SK-N-SH (cell line): ENCODE data around the gene EPB41L3. TPM values are rescaled to one million over a fixed set of nuclear protein-coding genes. Genes with fewer than 3 reads are reported as not detected.

Source experiments
- CTCF ChIA-PET: fragments of 300-600, 350-600 bp; formaldehyde crosslinking; extraction: SDS; loops from one replicate; lab custom pipeline; 2021; lab: Yijun Ruan, JAX
- POLR2A ChIA-PET: fragments of 350-600 bp; sonication (Branson Sonifier 250); formaldehyde crosslinking; extraction: SDS; loops from one replicate; lab custom pipeline; 2020; ENCODE audit warnings: antibody characterized with exemption, inconsistent platforms; lab: Yijun Ruan, JAX
- DNase-seq: peaks from one replicate; pipeline ENCODE4 v3.0.0; 2012
- H2AFZ ChIP-seq: fragments of 200-600 bp; sonication (generic); 2 replicates; pipeline ENCODE4 v1.8.1; 2016; ENCODE audit warnings: antibody characterized with exemption, mild to moderate bottlenecking, low read depth
- H3F3A ChIP-seq: fragments of 200-600 bp; sonication (generic); replicated peaks from 2 replicates; pipeline ENCODE3; 2016; ENCODE audit warnings: antibody characterized with exemption, mild to moderate bottlenecking; ENCODE audit not compliant: insufficient read depth
- H3K27ac ChIP-seq, 2 experiments: fragments of 200-500 bp in 1 of 2; fragments of 200-600 bp in 1 of 2; sonication (Bioruptor generic) in 1 of 2; sonication (generic), shearing (Covaris generic) in 1 of 2; 2 replicates each; pipeline versions ENCODE4 v1.5.1 to v1.6.1; 2014 to 2016; ENCODE audit warnings: low read depth in 2 of 2, inconsistent platforms in 1 of 2, low read length in 1 of 2, mild to moderate bottlenecking in 1 of 2, mixed read lengths in 1 of 2
- H3K27me3 ChIP-seq: fragments of 200-600 bp; sonication (generic), shearing (Covaris generic); 2 replicates; pipeline ENCODE4 v1.6.1; 2016; ENCODE audit warnings: mixed run types; ENCODE audit not compliant: insufficient read depth
- H3K36me3 ChIP-seq, 2 experiments: fragments of 200-500 bp in 1 of 2; fragments of 200-600 bp in 1 of 2; sonication (Bioruptor generic) in 1 of 2; sonication (generic) in 1 of 2; replicated peaks in 1 of 2; 2 replicates each; pipeline versions ENCODE3 to v1.5.1; 2014 to 2016; ENCODE audit warnings: low read length in 1 of 2, mild to moderate bottlenecking in 1 of 2; ENCODE audit not compliant: insufficient read depth in 2 of 2, control insufficient read depth in 1 of 2
- H3K4me1 ChIP-seq, 2 experiments: fragments of 200-500 bp in 1 of 2; fragments of 200-600 bp in 1 of 2; sonication (Bioruptor generic) in 1 of 2; sonication (generic), shearing (Covaris generic) in 1 of 2; 2 replicates each; pipeline versions ENCODE4 v1.5.1 to v1.6.1; 2014 to 2016; ENCODE audit warnings: low read depth in 1 of 2, low read length in 1 of 2, mixed run types in 1 of 2; ENCODE audit not compliant: insufficient read depth in 2 of 2, control insufficient read depth in 1 of 2
- H3K4me2 ChIP-seq: fragments of 200-600 bp; sonication (generic), shearing (Covaris generic); 2 replicates; pipeline ENCODE4 v1.6.1; 2017; ENCODE audit warnings: mixed run types
- H3K4me3 ChIP-seq, 2 experiments: fragments of 200-500 bp in 1 of 2; fragments of 200-600 bp in 1 of 2; sonication (Bioruptor generic) in 1 of 2; sonication (generic), shearing (Covaris generic) in 1 of 2; 2 replicates each; pipeline versions ENCODE4 v1.5.1 to v1.8.1; 2014 to 2016; ENCODE audit warnings: low read depth in 2 of 2, inconsistent platforms in 1 of 2, low read length in 1 of 2, mild to moderate bottlenecking in 1 of 2, mixed read lengths in 1 of 2, moderate library complexity in 1 of 2
- H3K79me2 ChIP-seq: fragments of 200-600 bp; sonication (generic); 2 replicates; pipeline ENCODE4 v1.8.1; 2017; ENCODE audit warnings: mild to moderate bottlenecking; ENCODE audit not compliant: insufficient read depth
- H3K9ac ChIP-seq: fragments of 200-600 bp; sonication (generic); 2 replicates; pipeline ENCODE4 v1.6.1; 2017; ENCODE audit warnings: mixed run types
- H3K9me2 ChIP-seq: fragments of 200-600 bp; sonication (generic); 2 replicates; pipeline ENCODE4 v1.6.1; 2017; ENCODE audit warnings: mixed run types
- H3K9me3 ChIP-seq: fragments of 200-600 bp; sonication (generic); 2 replicates; pipeline ENCODE4 v1.6.1; 2017; ENCODE audit warnings: mixed run types, mild to moderate bottlenecking, moderate library complexity
- H4K20me1 ChIP-seq: fragments of 200-600 bp; sonication (generic); 2 replicates; pipeline ENCODE4 v1.6.1; 2017; ENCODE audit warnings: mild to moderate bottlenecking, mixed run types; ENCODE audit not compliant: insufficient read depth
- CHD2 ChIP-seq: fragments of 150-350 bp; IDR thresholded peaks from 2 replicates; pipeline ENCODE4 v1.6.1; 2018; ENCODE audit warnings: low read length; ENCODE audit not compliant: partially characterized antibody
- EP300 ChIP-seq, 2 experiments: IDR thresholded peaks; 2 replicates each; pipeline versions ENCODE4 v1.4.0 to v1.6.1; 2012; ENCODE audit warnings: borderline replicate concordance in 1 of 2, low read depth in 1 of 2, low read length in 1 of 2
- EZH2phosphoT487 ChIP-seq: fragments of 200-600 bp; sonication (generic); IDR thresholded peaks from 2 replicates; pipeline ENCODE4 v1.6.1; 2017; ENCODE audit warnings: low read depth, mixed run types, mild to moderate bottlenecking, antibody characterized with exemption, moderate library complexity, borderline replicate concordance
- FOSL2 ChIP-seq: IDR thresholded peaks from 2 replicates; pipeline ENCODE4 v1.4.0; 2012; ENCODE audit warnings: low read depth, mild to moderate bottlenecking, moderate library complexity, borderline replicate concordance
- FOXM1 ChIP-seq: IDR thresholded peaks from 2 replicates; pipeline ENCODE4 v1.4.0; 2012; ENCODE audit warnings: low read depth, mild to moderate bottlenecking
- GABPA ChIP-seq: IDR thresholded peaks from 2 replicates; pipeline ENCODE4 v1.4.0; 2012; ENCODE audit warnings: low read depth, mild to moderate bottlenecking
- MAX ChIP-seq: IDR thresholded peaks from 2 replicates; pipeline ENCODE4 v1.4.0; 2012; ENCODE audit warnings: low read depth
- MEF2A ChIP-seq: IDR thresholded peaks from 2 replicates; pipeline ENCODE4 v1.4.0; 2012; ENCODE audit warnings: low read depth, borderline replicate concordance
- NFIC ChIP-seq: IDR thresholded peaks from 2 replicates; pipeline ENCODE4 v1.4.0; 2012; ENCODE audit warnings: borderline replicate concordance
- NRF1 ChIP-seq: IDR thresholded peaks from 2 replicates; pipeline ENCODE4 v1.6.1; 2012; ENCODE audit warnings: low read depth, mild to moderate bottlenecking, low read length
- RAD21 ChIP-seq: IDR thresholded peaks from 2 replicates; pipeline ENCODE4 v1.6.1; 2012; ENCODE audit warnings: mild to moderate bottlenecking, low read length
- RCOR1 ChIP-seq: fragments of 150-350 bp; IDR thresholded peaks from 2 replicates; pipeline ENCODE4 v1.6.1; 2017; ENCODE audit warnings: antibody characterized with exemption, low read length
- SIN3A ChIP-seq: IDR thresholded peaks from 2 replicates; pipeline ENCODE4 v1.6.1; 2012; ENCODE audit warnings: low read depth, mild to moderate bottlenecking, low read length, moderate library complexity, borderline replicate concordance
- TAF1 ChIP-seq: IDR thresholded peaks from 2 replicates; pipeline ENCODE4 v1.6.1; 2012; ENCODE audit warnings: low read depth, mild to moderate bottlenecking, low read length, moderate library complexity, borderline replicate concordance
- TCF12 ChIP-seq: IDR thresholded peaks from 2 replicates; pipeline ENCODE4 v1.4.0; 2012
- TEAD4 ChIP-seq: IDR thresholded peaks from 2 replicates; pipeline ENCODE4 v1.4.0; 2012; ENCODE audit warnings: mild to moderate bottlenecking, borderline replicate concordance; ENCODE audit not compliant: insufficient read depth
- USF2 ChIP-seq: fragments of 150-350 bp; IDR thresholded peaks from 2 replicates; pipeline ENCODE4 v1.6.1; 2017; ENCODE audit warnings: antibody characterized with exemption, low read length, low read depth, borderline replicate concordance
- WGBS: methylation state at CpG from one replicate; pipeline ENCODE4 v1.1.6; 2017; ENCODE audit warnings: low lambda C conversion rate; 5-methylcytosine and 5-hydroxymethylcytosine counted together
- polyA plus RNA-seq, 3 experiments: library from polyadenylated mRNA; depleted of rRNA; stranded (reverse); fragments of >200 nt; gene quantifications; 2 replicates each; pipeline ENCODE4 v1.2.3, GENCODE V29; 2012

The EPB41L3 gene
- polyA plus RNA-seq, 1 of the 3 experiments (the other 2 are of a cell fraction) = 0.15 TPM

- no peaks in the 10 kb centered on the region for H4K20me1 ChIP-seq
- no peaks in the 10 kb centered on the region for H3K79me2 ChIP-seq
- no peak overlapping the region for H3K9ac ChIP-seq
- no peak for DNase-seq
- ChIA-PET POLR2A (no interaction called here), CTCF (no interaction called here)
- H3K9me3 ChIP-seq = no peaks in the 10 kb centered on the region
- peaks cover 4% of the 10 kb centered on the region; the same call in 1 of the 2 replicates for H3K27me3 ChIP-seq
- WGBS = 5% methylated on average over 3 of the region's 7 CpGs
- H3F3A ChIP-seq = no peaks in the 10 kb centered on the region
- no peak overlapping the region for H3K27ac ChIP-seq
- H3K4me1 ChIP-seq = no peaks in the 10 kb centered on the region; a peak in 1 of 4 replicates
- TF ChIP-seq MAX = no peak
- no peak for TF ChIP-seq EZH2phosphoT487
- TF ChIP-seq TCF12 = no peak
- TF ChIP-seq USF2 = no peak
- TF ChIP-seq EP300 (IDR thresholded peaks at IDR 0.05; ENCODE audit: borderline replicate concordance in 1 of 2, low read depth in 1 of 2, low read length in 1 of 2) = no peak
- TF ChIP-seq RCOR1 = no peak
- TF ChIP-seq FOSL2 = no peak
- no peak for TF ChIP-seq FOXM1
- TF ChIP-seq MEF2A = no peak
- no peak for TF ChIP-seq SIN3A
- no peak for TF ChIP-seq GABPA
- TF ChIP-seq TAF1 = no peak
- H3K4me2 ChIP-seq = no peak overlapping the region
- H2AFZ ChIP-seq = no peak overlapping the region
- no peaks in the 10 kb centered on the region for H3K36me3 ChIP-seq
- no peak overlapping the region for H3K4me3 ChIP-seq
- no peaks in the 10 kb centered on the region for H3K9me2 ChIP-seq
Observed at GRCh38 chr18:5510135-5510846, 33.5 kb downstream of the EPB41L3 start.

- WGBS = 35% methylated on average over 2 of the region's 2 CpGs
- CTCF ChIA-PET = no interaction called here
Observed at GRCh38 chr18:5508821-5509220, 35.0 kb downstream of the EPB41L3 start.

More at GRCh38 chr18:5508821-5509220, 35.0 kb downstream of the EPB41L3 start:
- no peaks in the 10 kb centered on the region for H4K20me1 ChIP-seq
- no peak overlapping the region for H3K27ac ChIP-seq
- H3K9me2 ChIP-seq = no peaks in the 10 kb centered on the region
- TF ChIP-seq TCF12 (no peak), EP300 (IDR thresholded peaks at IDR 0.05; ENCODE audit: borderline replicate concordance in 1 of 2, low read depth in 1 of 2, low read length in 1 of 2) (no peak), NRF1 (no peak), RCOR1 (no peak), RAD21 (no peak), CHD2 (no peak), NFIC (no peak), TEAD4 (no peak)
- TF ChIP-seq, all 33 proteins: peak for 0
- no peaks in the 10 kb centered on the region for H3K79me2 ChIP-seq
- H3K36me3 ChIP-seq = no peaks in the 10 kb centered on the region
- H3K9me3 ChIP-seq = no peaks in the 10 kb centered on the region
- no peak for DNase-seq
- no peak overlapping the region for H3K4me2 ChIP-seq
- H3K27me3 ChIP-seq = peaks cover 4% of the 10 kb centered on the region; the same call in 1 of the 2 replicates
- H2AFZ ChIP-seq = no peak overlapping the region
- no peaks in the 10 kb centered on the region; a peak in 1 of 4 replicates for H3K4me1 ChIP-seq
- H3K9ac ChIP-seq = no peak overlapping the region
- no peak overlapping the region for H3K4me3 ChIP-seq
- no peaks in the 10 kb centered on the region for H3F3A ChIP-seq
- POLR2A ChIA-PET = no interaction called here
